ENCODE measurements around the gene NCCRP1. TPM values are rescaled to one million over a fixed set of nuclear protein-coding genes. Genes with fewer than 3 reads are reported as not detected.

The NCCRP1 gene
- total and polyA plus RNA-seq, 10 donors = 0.12 to 1.7 (median 0.19) TPM; not detected in 5

DNA sequence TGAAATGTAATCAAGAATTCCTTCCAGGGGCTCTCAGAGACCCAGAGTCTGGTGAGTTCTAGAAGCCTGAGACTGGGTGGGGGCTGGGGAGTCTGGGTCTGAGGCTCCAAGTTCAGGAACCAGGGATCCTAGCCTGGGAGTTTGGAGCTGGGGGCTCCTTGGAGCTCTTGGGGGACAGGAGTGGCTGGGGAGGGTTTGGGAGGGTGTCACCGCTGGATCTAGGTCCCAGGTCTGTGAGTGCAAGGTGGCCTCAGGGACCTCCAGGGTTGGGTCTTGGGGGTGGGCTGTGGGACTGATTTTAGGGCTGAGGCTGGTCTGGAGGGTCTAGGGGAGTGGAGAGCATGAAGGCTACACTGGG is 6.2 kb downstream of the NCCRP1 start:
- Histone ChIP-seq H3K27ac (no peak overlapping the region), H3K9me3 (no peaks in the 10 kb centered on the region), H3K36me3 (no peaks in the 10 kb centered on the region), H3K4me3 (no peak overlapping the region), H3K4me1 (peaks cover 0 to 5% (median 0%) of the 10 kb centered on the region in 6 donors), H3K27me3 (replicated peaks in 1 of 7) (peaks cover 0 to 76% (median 47%) of the 10 kb centered on the region in 7 donors)
- no peak for DNase-seq
- intact Hi-C loops (cut with DNase I; ENCODE audit: low total_unique reads) = no loop called here
- WGBS, 5 donors = 89 to 100% (median 93%) methylated on average over 1 of the region's 1 CpG
- TF ChIP-seq POLR2AphosphoS5 (IDR thresholded peaks at IDR 0.05) (no peak), POLR2A (IDR thresholded peaks at IDR 0.05) (no peak)
- TF ChIP-seq, protein P1, sequence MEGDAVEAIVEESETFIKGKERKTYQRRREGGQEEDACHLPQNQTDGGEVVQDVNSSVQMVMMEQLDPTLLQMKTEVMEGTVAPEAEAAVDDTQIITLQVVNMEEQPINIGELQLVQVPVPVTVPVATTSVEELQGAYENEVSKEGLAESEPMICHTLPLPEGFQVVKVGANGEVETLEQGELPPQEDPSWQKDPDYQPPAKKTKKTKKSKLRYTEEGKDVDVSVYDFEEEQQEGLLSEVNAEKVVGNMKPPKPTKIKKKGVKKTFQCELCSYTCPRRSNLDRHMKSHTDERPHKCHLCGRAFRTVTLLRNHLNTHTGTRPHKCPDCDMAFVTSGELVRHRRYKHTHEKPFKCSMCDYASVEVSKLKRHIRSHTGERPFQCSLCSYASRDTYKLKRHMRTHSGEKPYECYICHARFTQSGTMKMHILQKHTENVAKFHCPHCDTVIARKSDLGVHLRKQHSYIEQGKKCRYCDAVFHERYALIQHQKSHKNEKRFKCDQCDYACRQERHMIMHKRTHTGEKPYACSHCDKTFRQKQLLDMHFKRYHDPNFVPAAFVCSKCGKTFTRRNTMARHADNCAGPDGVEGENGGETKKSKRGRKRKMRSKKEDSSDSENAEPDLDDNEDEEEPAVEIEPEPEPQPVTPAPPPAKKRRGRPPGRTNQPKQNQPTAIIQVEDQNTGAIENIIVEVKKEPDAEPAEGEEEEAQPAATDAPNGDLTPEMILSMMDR (IDR thresholded peaks at IDR 0.05 in 8 of 11, conservative IDR thresholded peaks at IDR 0.05 in 3 of 11) = no peak

DNA sequence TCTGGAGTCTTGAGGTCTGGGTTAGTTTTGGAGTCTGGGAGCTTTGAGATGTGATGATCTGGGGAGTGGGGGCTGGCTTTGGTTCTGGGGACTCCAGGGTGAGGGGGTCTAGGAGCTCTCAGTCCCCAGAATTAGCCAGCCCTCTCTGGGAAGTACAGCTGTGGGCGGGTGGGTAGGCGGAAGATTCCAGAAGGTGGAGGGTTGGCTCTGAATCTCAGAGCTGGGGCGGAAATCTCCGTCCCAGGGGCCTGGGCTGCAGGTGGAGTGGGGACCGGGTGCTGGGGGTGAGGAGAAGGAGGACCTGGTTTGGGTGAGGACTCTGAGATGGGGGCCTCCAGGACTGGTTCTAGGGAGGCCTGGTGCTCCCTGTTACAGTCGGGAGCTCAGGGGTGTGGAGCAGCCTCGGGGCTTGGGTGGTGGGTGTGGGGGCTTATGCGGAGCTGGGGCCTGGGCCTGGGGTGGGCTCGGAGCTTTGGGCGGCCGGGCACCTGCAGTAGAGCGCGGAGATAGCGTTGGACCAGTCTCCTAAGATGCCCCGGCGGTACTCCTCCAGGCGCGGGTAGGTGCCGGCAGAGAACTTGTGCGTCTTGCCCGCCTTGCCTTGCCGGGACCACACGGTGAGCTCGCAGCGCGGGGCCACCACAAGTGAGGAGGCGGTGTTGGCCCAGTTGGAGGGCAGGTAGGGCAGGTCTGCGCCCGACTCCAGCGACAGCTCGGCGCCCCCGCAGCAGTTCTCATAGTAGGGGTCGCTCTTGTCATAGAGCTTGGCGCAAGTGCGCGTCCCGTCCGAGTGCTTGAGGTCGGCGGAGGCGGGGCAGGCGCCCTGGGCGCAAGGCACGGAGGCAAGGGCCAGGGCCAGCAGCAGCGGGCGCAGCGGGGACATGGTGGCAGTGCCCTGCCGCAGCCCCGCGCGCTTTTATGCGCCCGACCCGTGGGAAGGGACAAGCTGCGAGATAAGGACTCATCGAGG is 6.9 kb downstream of the NCCRP1 start, which contains the start of gene SYCN:
SYCN (minus strand) TSS at position 892 of the 970 bp plus-strand sequence; CDS start at position 883, 9 bp downstream.
- Histone ChIP-seq H3K4me3 (no peak within 1 kb of the TSS), H3K9me3 (no peaks in the 10 kb centered on the region), H3K27ac (no peak within 1 kb of the TSS), H3K27me3 (replicated peaks in 1 of 7) (peaks cover 0 to 71% (median 40%) of the 10 kb centered on the region in 7 donors), H3K4me1 (peaks cover 0 to 5% (median 0%) of the 10 kb centered on the region in 6 donors), H3K36me3 (no peaks in the 10 kb centered on the region)
- WGBS, 5 donors = 23 to 32% (median 26%) methylated on average over 36 to 57 of the region's 57 CpGs
- TF ChIP-seq, protein P1 (IDR thresholded peaks at IDR 0.05 in 8 of 11, conservative IDR thresholded peaks at IDR 0.05 in 3 of 11) = no peak
- TF ChIP-seq POLR2A (IDR thresholded peaks at IDR 0.05) = no peak
- TF ChIP-seq POLR2AphosphoS5 (IDR thresholded peaks at IDR 0.05) = no peak
- intact Hi-C loops (cut with DNase I; ENCODE audit: low total_unique reads) = no loop called here
- DNase-seq = no peak

DNA sequence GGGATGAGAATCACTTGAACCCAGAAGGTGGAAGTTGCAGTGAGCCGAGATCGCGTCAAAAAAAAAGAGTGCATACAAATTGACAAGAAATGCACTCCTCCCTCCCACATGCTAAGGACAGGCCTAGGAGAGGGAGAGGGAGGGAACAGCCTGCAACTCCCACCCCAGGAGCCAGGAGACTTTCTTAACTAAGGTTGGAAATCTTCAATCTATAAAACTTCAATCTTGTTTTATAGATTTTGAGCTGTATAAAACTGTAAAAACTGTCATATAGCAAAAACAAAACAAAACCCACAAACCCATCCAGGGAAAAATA is 8.6 kb downstream of the NCCRP1 start:
- intact Hi-C loops (cut with DNase I; ENCODE audit: low total_unique reads) = no loop called here
- no peak for DNase-seq
- no peak overlapping the region for H3K4me3 ChIP-seq
- no peaks in the 10 kb centered on the region for H3K9me3 ChIP-seq
- H3K27me3 ChIP-seq (replicated peaks in 1 of 7) = peaks cover 0 to 54% (median 32%) of the 10 kb centered on the region in 7 donors
- no peaks in the 10 kb centered on the region for H3K36me3 ChIP-seq
- H3K27ac ChIP-seq = no peak overlapping the region
- 80 to 91% (median 83%) methylated on average over 3 of the region's 3 CpGs for WGBS, 5 donors
- no peak for TF ChIP-seq POLR2A (IDR thresholded peaks at IDR 0.05)
- TF ChIP-seq, protein P1 (IDR thresholded peaks at IDR 0.05 in 8 of 11, conservative IDR thresholded peaks at IDR 0.05 in 3 of 11) = no peak
- TF ChIP-seq POLR2AphosphoS5 (IDR thresholded peaks at IDR 0.05) = no peak
- H3K4me1 ChIP-seq = peaks cover 0 to 5% (median 0%) of the 10 kb centered on the region in 6 donors

DNA sequence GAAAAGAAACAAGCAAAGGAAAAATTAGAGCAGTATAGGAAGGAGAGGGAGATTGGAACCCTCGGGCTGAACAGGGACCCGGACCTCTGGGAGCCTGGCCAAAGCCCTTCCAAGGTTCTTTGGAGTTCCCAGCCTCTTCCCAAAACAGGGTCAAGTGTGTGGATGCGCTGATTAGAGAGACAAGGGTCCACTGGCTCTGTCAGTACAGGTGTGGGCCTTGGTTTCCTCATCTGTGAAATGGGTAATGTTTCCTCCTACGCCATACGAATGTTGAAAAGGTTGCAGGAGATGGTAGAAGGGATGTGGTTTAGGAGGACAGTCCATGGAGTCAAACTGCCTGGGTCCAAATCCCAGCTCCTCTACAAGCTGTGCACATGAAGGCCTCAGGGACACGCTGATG is 9.4 kb downstream of the NCCRP1 start:
- H3K36me3 ChIP-seq = no peaks in the 10 kb centered on the region
- H3K9me3 ChIP-seq = no peaks in the 10 kb centered on the region
- H3K4me3 ChIP-seq = no peak overlapping the region
- peaks cover 0 to 47% (median 31%) of the 10 kb centered on the region in 7 donors for H3K27me3 ChIP-seq (replicated peaks in 1 of 7)
- no peak for DNase-seq
- WGBS, 5 donors = 80 to 90% (median 85%) methylated on average over 6 of the region's 6 CpGs
- H3K4me1 ChIP-seq = peaks cover 0 to 5% (median 0%) of the 10 kb centered on the region in 6 donors
- TF ChIP-seq POLR2AphosphoS5 (IDR thresholded peaks at IDR 0.05) = no peak
- no peak for TF ChIP-seq POLR2A (IDR thresholded peaks at IDR 0.05)
- TF ChIP-seq, protein P1 (IDR thresholded peaks at IDR 0.05 in 8 of 11, conservative IDR thresholded peaks at IDR 0.05 in 3 of 11) = no peak
- no peak overlapping the region for H3K27ac ChIP-seq
- intact Hi-C loops (cut with DNase I; ENCODE audit: low total_unique reads) = no loop called here
